GM23248 (cell line): ENCODE data around the gene EFNB2. TPM values are rescaled to one million over a fixed set of nuclear protein-coding genes. Genes with fewer than 3 reads are reported as not detected.

Experiments used
- DNase-seq: peaks from one replicate; pipeline ENCODE4 v3.0.0-alpha.2; 2015
- H2AFZ ChIP-seq: fragments of 200-600 bp; sonication (generic); 2 replicates; pipeline ENCODE4 v1.6.1; 2016; ENCODE audit warnings: antibody characterized with exemption
- H3F3A ChIP-seq: fragments of 200-600 bp; sonication (generic); 2 replicates; pipeline ENCODE4 v1.6.1; 2016; ENCODE audit warnings: mild to moderate bottlenecking, antibody characterized with exemption, mixed run types; ENCODE audit not compliant: insufficient read depth
- H3K27ac ChIP-seq: fragments of 200-600 bp; sonication (generic); 2 replicates; pipeline ENCODE4 v1.5.1; 2016; ENCODE audit warnings: mild to moderate bottlenecking
- H3K27me3 ChIP-seq: fragments of 200-600 bp; sonication (generic); replicated peaks from 2 replicates; pipeline ENCODE4 v1.6.1; 2016; ENCODE audit warnings: mild to moderate bottlenecking; ENCODE audit not compliant: insufficient read depth
- H3K36me3 ChIP-seq: fragments of 200-600 bp; sonication (generic); 2 replicates; pipeline ENCODE4 v1.6.1; 2016; ENCODE audit warnings: low read depth, mild to moderate bottlenecking
- H3K4me1 ChIP-seq: fragments of 200-600 bp; sonication (generic); 2 replicates; pipeline ENCODE4 v1.6.1; 2016; ENCODE audit warnings: mild to moderate bottlenecking; ENCODE audit not compliant: insufficient read depth
- H3K4me2 ChIP-seq: fragments of 200-600 bp; sonication (generic); one replicate; pipeline ENCODE4 v1.6.1; 2016; ENCODE audit warnings: mild to moderate bottlenecking; ENCODE audit not compliant: unreplicated experiment
- H3K4me3 ChIP-seq: fragments of 200-600 bp; sonication (generic); 2 replicates; pipeline ENCODE4 v1.5.1; 2016; ENCODE audit warnings: mild to moderate bottlenecking
- H3K79me2 ChIP-seq: fragments of 200-600 bp; sonication (generic); 2 replicates; pipeline ENCODE4 v1.6.1; 2016; ENCODE audit warnings: mild to moderate bottlenecking; ENCODE audit not compliant: insufficient read depth
- H3K9ac ChIP-seq: fragments of 200-600 bp; sonication (generic); 2 replicates; pipeline ENCODE4 v1.6.1; 2016; ENCODE audit warnings: mild to moderate bottlenecking
- H3K9me2 ChIP-seq: fragments of 200-600 bp; sonication (generic); 2 replicates; pipeline ENCODE4 v1.6.1; 2016; ENCODE audit warnings: mixed run types, mild to moderate bottlenecking, moderate library complexity; ENCODE audit not compliant: insufficient read depth
- H3K9me3 ChIP-seq: fragments of 200-600 bp; sonication (generic); one replicate; pipeline ENCODE4 v1.6.1; 2017; ENCODE audit warnings: low read depth
- H4K20me1 ChIP-seq: fragments of 200-600 bp; sonication (generic); 2 replicates; pipeline ENCODE4 v1.6.0; 2016; ENCODE audit not compliant: insufficient read depth
- EZH2 ChIP-seq: fragments of 200-600 bp; sonication (generic); IDR thresholded peaks from 2 replicates; pipeline ENCODE4 v1.6.1; 2018; ENCODE audit warnings: antibody characterized with exemption, mild to moderate bottlenecking; ENCODE audit not compliant: insufficient read depth, poor library complexity, severe bottlenecking
- EZH2phosphoT487 ChIP-seq: fragments of 200-600 bp; sonication (generic); IDR thresholded peaks from 2 replicates; pipeline ENCODE4 v1.6.1; 2018; ENCODE audit warnings: antibody characterized with exemption, moderate library complexity, mild to moderate bottlenecking, low read depth; ENCODE audit not compliant: insufficient read depth
- WGBS, 2 experiments: methylation state at CpG; one replicate each; pipeline ENCODE4 v1.1.6; 2015 to 2017; ENCODE audit warnings: low lambda C conversion rate in 2 of 2, low coverage in 1 of 2; ENCODE audit errors: missing lambda C conversion rate in 2 of 2; 5-methylcytosine and 5-hydroxymethylcytosine counted together
- in situ Hi-C: fragments of 300-500 bp; cut with MboI; formaldehyde crosslinking; loops from 2 replicates; pipeline ENCODE4 v1.15.0; 2020
- polyA plus RNA-seq: library from polyadenylated mRNA; unstranded; fragments of >200 nt; fragmentation: Nextera tagmentation; extraction: Ambion mirVana; gene quantifications from 2 replicates; pipeline ENCODE4 v1.2.1, GENCODE V29; 2016
- total RNA-seq: library from RNA; depleted of rRNA; stranded (reverse); fragments of >200 nt; shearing (Covaris generic); gene quantifications from 2 replicates; pipeline ENCODE4 v1.2.3, GENCODE V29; 2014; rRNA removed

Gene EFNB2
- total and polyA plus RNA-seq, 2 experiments from 2014 or later: 0.06 to 0.43 TPM

DNA sequence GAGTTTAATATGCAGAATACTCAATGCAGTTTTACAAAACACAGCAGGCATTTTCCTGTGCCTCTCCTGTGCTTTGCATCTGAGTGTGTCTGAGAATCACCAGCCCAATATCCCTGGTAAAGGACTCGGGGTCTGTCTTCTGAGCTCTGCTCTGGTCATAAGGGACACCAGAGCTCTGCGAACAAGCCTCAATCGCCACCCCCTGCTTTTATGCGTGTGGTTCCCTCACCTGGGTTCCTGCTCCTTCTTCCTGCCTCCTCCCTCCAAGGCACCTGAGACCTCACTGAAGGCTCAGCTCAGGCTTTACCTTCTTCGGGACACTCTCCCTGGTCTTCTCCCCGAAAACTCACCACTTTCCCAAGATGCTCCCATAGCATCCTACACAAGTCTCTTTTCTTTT is 84.5 kb downstream of the EFNB2 start:
- no peak overlapping the region for H2AFZ ChIP-seq
- no peaks in the 10 kb centered on the region for H3K79me2 ChIP-seq
- H3K36me3 ChIP-seq: no peaks in the 10 kb centered on the region
- in situ Hi-C loops: no loop called here
- WGBS, 2 experiments: 76 to 80% methylated on average over 6 of the region's 6 CpGs
- no peaks in the 10 kb centered on the region for H4K20me1 ChIP-seq
- no peak for DNase-seq
- TF ChIP-seq EZH2: no peak
- no peak for TF ChIP-seq EZH2phosphoT487
- no peaks in the 10 kb centered on the region for H3K9me3 ChIP-seq
- no peaks in the 10 kb centered on the region for H3K9me2 ChIP-seq
- H3K27me3 ChIP-seq: peaks cover 27% of the 10 kb centered on the region
- no peak overlapping the region for H3K4me3 ChIP-seq
- no peak overlapping the region for H3K4me2 ChIP-seq
- no peaks in the 10 kb centered on the region for H3F3A ChIP-seq
- no peak overlapping the region for H3K27ac ChIP-seq
- no peaks in the 10 kb centered on the region for H3K4me1 ChIP-seq
- no peak overlapping the region for H3K9ac ChIP-seq

DNA sequence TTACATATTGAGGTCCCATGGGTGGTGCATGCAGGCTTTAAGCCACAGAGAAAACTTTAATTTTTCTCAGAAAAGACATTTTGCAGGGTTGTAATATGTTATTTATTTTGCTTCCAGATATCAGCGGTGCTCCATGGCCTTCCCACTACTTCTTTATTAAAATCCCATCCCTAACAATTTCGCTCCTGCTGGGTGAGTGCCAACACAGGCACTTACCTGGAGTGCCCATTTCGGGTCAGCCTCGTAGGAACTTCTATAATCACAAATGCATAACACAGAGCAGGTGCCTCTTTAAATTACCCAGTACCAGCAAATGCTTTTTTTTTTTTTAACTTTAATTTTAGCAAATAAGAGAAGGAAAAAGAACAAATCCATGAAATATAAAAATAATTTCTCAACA is 86.4 kb downstream of the EFNB2 start:
- H3K79me2 ChIP-seq: no peaks in the 10 kb centered on the region
- WGBS, 2 experiments: 39 to 42% methylated on average over 4 of the region's 4 CpGs
- H3K27me3 ChIP-seq: peaks cover 15% of the 10 kb centered on the region
- H3K4me1 ChIP-seq: no peaks in the 10 kb centered on the region
- no peaks in the 10 kb centered on the region for H3K9me2 ChIP-seq
- H3K4me2 ChIP-seq: no peak overlapping the region
- in situ Hi-C loops: no loop called here
- H3K9ac ChIP-seq: no peak overlapping the region
- no peak overlapping the region for H3K27ac ChIP-seq
- H3K36me3 ChIP-seq: no peaks in the 10 kb centered on the region
- no peaks in the 10 kb centered on the region for H3K9me3 ChIP-seq
- no peak for DNase-seq
- no peak overlapping the region for H2AFZ ChIP-seq
- TF ChIP-seq EZH2: no peak
- no peak for TF ChIP-seq EZH2phosphoT487
- no peaks in the 10 kb centered on the region for H4K20me1 ChIP-seq
- no peaks in the 10 kb centered on the region for H3F3A ChIP-seq
- no peak overlapping the region for H3K4me3 ChIP-seq

DNA sequence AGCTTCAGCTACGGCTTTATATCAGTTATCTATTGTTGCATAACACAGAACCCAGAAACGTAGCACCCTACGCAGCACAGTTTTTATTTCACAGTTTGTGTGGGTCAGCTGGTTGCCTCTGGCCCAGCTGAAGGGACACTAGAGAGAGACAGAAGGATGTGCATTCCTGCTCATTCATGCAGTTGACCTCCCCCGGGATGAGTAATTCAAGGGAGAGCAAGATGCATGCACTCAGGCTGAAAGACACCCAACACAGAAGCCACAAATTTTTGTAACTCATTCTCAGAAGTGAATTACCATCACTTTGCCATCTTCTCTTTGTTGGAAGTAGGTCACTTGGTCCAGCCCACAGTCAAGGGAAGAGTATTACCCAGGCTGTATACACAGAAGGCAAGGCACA is 89.5 kb downstream of the EFNB2 start:
- no peaks in the 10 kb centered on the region for H3K36me3 ChIP-seq
- no peaks in the 10 kb centered on the region for H3K9me2 ChIP-seq
- H3K4me3 ChIP-seq: no peak overlapping the region
- H3F3A ChIP-seq: no peaks in the 10 kb centered on the region
- H4K20me1 ChIP-seq: no peaks in the 10 kb centered on the region
- in situ Hi-C loops: no loop called here
- peak; percentile 35 for DNase-seq
- no peaks in the 10 kb centered on the region for H3K79me2 ChIP-seq
- H3K9ac ChIP-seq: no peak overlapping the region
- no peak overlapping the region for H3K27ac ChIP-seq
- no peaks in the 10 kb centered on the region for H3K4me1 ChIP-seq
- H3K4me2 ChIP-seq: no peak overlapping the region
- peaks cover 19% of the 10 kb centered on the region for H3K27me3 ChIP-seq
- TF ChIP-seq EZH2phosphoT487 (no peak), EZH2 (no peak)
- no peaks in the 10 kb centered on the region for H3K9me3 ChIP-seq
- no peak overlapping the region for H2AFZ ChIP-seq
- 60 to 67% methylated on average over 4 of the region's 4 CpGs for WGBS, 2 experiments

DNA sequence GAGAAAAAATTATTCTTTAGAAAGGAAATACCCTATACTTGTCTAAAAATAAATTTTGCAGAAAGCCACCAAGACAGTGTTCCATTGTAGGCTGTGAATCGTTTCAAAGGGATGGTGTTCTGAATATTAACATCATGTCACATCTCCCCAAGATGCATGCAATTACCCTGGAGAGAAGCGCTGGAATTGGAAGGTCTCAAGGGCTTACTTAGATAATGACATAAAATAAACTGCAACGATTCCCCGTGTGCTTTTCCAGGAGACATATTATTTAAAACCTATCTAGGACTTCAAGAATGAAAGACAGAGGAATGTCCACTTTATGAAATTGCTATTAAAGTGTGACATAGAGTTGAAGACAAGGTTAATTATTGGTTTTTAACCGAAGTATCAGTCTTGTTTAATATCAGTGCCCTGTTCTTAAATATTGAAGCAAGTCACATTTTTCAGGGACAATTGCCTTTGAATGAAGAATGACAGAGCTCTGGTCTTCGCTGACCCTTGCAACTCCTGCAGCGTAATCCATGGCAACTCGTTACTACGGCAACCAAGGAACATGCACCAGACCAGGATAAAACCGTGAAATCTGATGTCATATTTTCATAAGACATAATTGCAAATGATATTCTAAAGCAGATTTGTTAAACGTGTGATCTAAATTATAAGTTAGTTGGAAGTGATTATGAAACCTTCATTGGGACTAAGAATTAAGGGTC is 91.7 kb downstream of the EFNB2 start:
- H3K79me2 ChIP-seq: no peaks in the 10 kb centered on the region
- no peak overlapping the region for H3K27ac ChIP-seq
- DNase-seq: no peak
- peaks cover 26% of the 10 kb centered on the region for H3K27me3 ChIP-seq
- H3K4me1 ChIP-seq: no peaks in the 10 kb centered on the region
- 60 to 61% methylated on average over 11 of the region's 11 CpGs for WGBS, 2 experiments
- H3K36me3 ChIP-seq: no peaks in the 10 kb centered on the region
- in situ Hi-C loops: no loop called here
- H3K4me2 ChIP-seq: no peak overlapping the region
- H3K9me3 ChIP-seq: no peaks in the 10 kb centered on the region
- H2AFZ ChIP-seq: no peak overlapping the region
- H3K9ac ChIP-seq: no peak overlapping the region
- H3F3A ChIP-seq: no peaks in the 10 kb centered on the region
- H3K4me3 ChIP-seq: no peak overlapping the region
- TF ChIP-seq EZH2 (no peak), EZH2phosphoT487 (no peak)
- H4K20me1 ChIP-seq: no peaks in the 10 kb centered on the region
- no peaks in the 10 kb centered on the region for H3K9me2 ChIP-seq

DNA sequence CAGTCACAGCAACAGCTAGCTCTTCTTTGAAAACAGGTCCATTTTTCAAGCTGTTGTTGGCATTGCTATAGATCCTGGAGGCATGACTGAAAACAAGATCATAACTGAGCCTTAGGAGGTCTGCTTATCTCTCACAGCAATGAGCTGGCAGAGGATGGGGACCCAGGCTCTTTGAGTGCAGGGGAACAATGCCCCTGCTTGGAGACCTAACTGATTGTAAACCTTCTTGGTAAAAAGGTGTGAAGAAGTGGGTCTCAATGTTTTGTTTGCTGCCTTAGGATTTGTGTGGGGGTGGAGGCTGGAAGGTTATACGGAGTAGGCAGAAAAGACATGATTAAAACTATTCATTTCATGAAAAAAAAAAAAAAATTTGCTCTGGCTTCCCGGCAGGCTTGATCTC is 94.6 kb downstream of the EFNB2 start:
- H3K9me3 ChIP-seq: no peaks in the 10 kb centered on the region
- no peaks in the 10 kb centered on the region for H3K79me2 ChIP-seq
- 11 to 16% methylated on average over 2 of the region's 2 CpGs for WGBS, 2 experiments
- H3K4me2 ChIP-seq: no peak overlapping the region
- H3K4me3 ChIP-seq: no peak overlapping the region
- peaks cover 33% of the 10 kb centered on the region for H3K27me3 ChIP-seq
- H3K27ac ChIP-seq: no peak overlapping the region
- no peak overlapping the region for H2AFZ ChIP-seq
- no peaks in the 10 kb centered on the region for H3F3A ChIP-seq
- no peaks in the 10 kb centered on the region for H3K36me3 ChIP-seq
- no peak for DNase-seq
- H3K9me2 ChIP-seq: no peaks in the 10 kb centered on the region
- TF ChIP-seq EZH2: no peak
- TF ChIP-seq EZH2phosphoT487: no peak
- in situ Hi-C loops: no loop called here
- no peaks in the 10 kb centered on the region for H4K20me1 ChIP-seq
- H3K9ac ChIP-seq: no peak overlapping the region
- no peaks in the 10 kb centered on the region for H3K4me1 ChIP-seq

Other genes starting within 250 kb of the EFNB2 start
- 38.4 and 55.8 TPM in 2 replicates for gene ARGLU1, start 32.5 kb upstream of the EFNB2 start, total RNA-seq
- gene ARGLU1, start 32.5 kb upstream of the EFNB2 start, polyA plus RNA-seq: 51.2 and 61.5 TPM in 2 replicates